Measurements from ENCODE around the gene LOXL1. TPM values are rescaled to one million over a fixed set of nuclear protein-coding genes. Genes with fewer than 3 reads are reported as not detected.

The LOXL1 gene
- total RNA-seq, 1 donor from 2014 or later = 16.6 TPM

DNA sequence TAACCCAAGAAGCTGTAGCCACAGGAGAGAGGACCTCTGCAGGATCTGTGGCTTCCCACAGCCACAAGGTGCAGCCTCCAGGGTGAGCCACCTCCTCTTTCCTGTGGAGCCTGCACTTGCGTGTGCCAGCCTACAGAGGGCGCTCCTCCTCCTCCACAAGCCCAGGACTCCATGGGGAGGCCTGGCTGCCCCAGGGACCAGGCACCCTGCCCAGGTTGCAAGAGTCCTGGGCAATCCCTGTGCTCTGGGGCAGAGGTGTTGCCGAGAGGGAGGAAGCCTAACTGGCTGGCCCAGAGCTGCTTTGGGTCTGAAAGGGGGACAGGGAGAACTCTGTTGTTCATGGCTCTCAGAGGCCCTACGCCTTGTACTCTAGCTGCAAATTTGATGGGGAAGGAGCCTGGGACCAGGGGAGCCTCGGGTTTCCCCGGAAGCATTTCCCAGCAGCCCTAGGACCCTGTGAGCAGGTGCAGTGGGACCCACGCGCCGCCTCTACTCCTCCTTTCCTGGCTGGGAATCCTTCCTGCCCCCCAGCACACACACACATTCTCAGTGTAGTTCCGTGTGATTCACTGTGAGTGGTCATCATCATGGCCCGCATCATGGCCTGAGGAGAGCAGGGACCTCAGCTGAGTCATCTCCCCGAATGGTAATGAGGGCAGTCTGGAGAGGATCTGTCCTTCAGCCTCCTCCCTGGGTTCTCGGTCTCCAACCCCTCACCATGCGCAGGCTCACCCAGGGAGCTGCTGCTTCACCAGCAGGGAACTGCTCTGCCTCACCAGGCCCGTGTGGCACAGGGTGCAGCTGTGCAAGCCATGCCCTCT, 28.6 kb upstream of the LOXL1 start:
- intact Hi-C loops (cut with DNase I) = no loop called here
- ATAC-seq (peak; percentile 53), DNase-seq (ENCODE audit: low spot score) (no peak)

DNA sequence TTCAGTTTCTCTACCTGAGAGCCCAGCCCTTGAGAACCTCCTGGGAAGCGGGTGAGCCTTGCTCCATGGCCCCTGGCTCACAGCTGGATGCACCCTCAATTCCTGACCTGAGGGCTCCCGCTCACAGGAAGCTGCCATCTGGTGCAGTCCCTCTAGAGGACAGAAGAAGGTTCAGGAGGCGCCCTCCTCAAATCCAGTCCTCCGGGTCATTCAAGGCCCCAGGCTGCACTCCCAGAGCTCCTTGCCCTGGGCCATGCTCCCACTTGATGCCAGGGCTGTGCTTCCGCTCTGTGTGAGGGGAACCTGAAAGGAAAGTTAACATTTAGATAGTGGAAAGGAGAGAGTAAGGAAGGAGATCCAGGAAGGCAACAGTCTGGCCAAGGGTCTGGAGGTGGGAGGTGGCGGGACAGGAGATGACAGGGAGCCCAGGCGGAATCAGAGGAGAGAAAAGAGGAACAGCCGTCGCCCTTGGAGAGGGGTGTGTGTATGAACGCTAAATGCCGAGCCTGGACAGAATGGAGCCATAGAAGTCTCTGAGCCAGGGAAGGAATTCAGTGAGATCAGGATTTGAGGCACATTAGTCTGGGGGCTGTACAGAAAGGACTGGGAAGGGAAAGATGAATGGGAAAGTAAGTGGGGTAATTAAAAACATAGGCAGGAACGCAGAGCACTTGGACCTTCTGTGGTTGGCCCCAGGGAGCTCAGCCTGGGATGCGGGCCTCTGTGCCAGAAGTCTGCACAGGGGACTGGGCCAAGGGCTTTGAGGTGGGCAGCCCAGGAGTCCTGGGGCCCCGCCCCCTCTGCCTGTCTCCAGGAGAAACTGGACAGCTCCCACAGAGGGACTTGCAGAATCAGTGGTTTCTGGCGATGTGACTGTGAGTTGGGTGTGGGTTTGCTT, 26.8 kb upstream of the LOXL1 start:
- ATAC-seq (no peak), DNase-seq (ENCODE audit: low spot score) (peak; percentile 35)
- intact Hi-C loops (cut with DNase I) = no loop called here

- intact Hi-C loops (cut with DNase I) = no loop called here
- ATAC-seq = no peak
- DNase-seq (ENCODE audit: low spot score) = no peak
Observed at GRCh38 chr15:73900095-73900712, 26.1 kb upstream of the LOXL1 start.

- intact Hi-C loops (cut with DNase I) = no loop called here
- ATAC-seq (no peak), DNase-seq (ENCODE audit: low spot score) (no peak)
Observed at GRCh38 chr15:73901126-73901810, 25.0 kb upstream of the LOXL1 start.

DNA sequence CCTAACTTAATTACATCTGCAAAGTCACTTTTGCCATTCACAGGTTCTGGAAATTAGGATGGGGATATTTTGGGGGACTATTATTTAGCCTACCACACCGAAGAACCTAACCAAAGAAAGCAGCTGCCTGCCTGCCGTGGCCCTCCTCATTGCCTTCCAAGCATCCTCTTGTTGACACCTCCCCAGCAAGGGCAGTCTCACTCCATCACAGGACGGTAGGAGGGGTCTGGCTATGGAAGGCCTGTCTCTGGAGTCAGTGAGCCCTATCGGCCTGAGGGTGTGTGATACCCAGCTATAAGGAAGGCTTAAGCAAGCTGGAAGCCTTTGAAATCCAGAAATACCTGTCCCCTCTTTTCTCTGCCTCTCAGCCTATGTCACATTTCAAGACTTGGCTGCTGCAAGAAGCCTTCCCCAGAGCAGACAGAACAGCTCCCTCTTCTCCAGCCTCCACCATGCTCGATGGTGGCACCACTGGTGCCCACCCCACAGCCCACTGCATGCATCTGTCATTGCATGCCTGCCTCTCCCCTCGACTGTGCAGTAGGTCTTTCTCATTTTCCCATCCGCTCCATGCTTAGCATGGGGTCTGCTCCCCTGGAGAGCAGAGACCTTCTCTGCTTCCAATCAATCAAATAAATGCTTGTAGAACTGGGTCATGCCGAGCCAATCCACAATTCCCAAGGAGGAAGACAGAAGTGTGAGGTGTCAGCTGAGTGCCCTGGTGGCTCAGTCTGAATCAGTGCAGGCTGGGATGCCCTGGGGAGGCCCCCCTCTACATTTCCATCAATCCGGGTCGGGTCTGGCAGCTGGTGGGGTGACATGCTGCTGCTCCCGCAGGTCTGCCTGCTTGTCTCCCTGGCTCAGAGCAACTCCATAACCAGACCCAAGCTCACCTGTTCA, 23.9 kb upstream of the LOXL1 start:
- DNase-seq (ENCODE audit: low spot score) = no peak

GRCh38 chr15:73904026-73904815, 22.0 kb upstream of the LOXL1 start:
- DNase-seq (ENCODE audit: low spot score) (no peak), ATAC-seq (no peak)
- intact Hi-C loops (cut with DNase I) = no loop called here

More for the DNA sequence above, 23.9 kb upstream of the LOXL1 start:
- intact Hi-C loops (cut with DNase I) = no loop called here
- ATAC-seq = no peak

GRCh38 chr15:73905225-73905827, 20.9 kb upstream of the LOXL1 start:
- ATAC-seq (no peak), DNase-seq (ENCODE audit: low spot score) (no peak)
- intact Hi-C loops (cut with DNase I) = no loop called here

GRCh38 chr15:73906346-73907034, 19.8 kb upstream of the LOXL1 start:
- intact Hi-C loops (cut with DNase I) = no loop called here
- ATAC-seq (no peak), DNase-seq (ENCODE audit: low spot score) (no peak)

GRCh38 chr15:73907035-73907408, 19.2 kb upstream of the LOXL1 start:
- intact Hi-C loops (cut with DNase I) = no loop called here
- DNase-seq (ENCODE audit: low spot score) (no peak), ATAC-seq (no peak)

GRCh38 chr15:73908030-73908821, 18.0 kb upstream of the LOXL1 start:
- ATAC-seq (peak; percentile 95), DNase-seq (ENCODE audit: low spot score) (peak; percentile 89)
- intact Hi-C loops (cut with DNase I) = no loop called here

DNA sequence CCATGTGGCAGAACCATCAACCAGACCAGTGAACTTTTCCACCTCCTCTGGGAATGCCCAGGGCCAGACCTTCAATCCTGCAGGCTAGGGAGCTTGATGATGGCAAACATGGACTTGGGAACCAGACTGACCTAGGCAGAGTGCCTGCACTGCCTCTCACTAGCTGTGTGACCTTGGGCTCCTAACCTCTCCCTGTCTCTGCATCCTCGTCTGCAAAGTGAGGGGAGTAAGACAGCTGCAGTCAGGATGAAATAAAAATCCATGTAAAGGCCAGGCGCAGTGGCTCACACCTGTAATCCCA, 17.5 kb upstream of the LOXL1 start:
- peak; percentile 31 for ATAC-seq
- intact Hi-C loops (cut with DNase I) = no loop called here
- no peak for DNase-seq (ENCODE audit: low spot score)

DNA sequence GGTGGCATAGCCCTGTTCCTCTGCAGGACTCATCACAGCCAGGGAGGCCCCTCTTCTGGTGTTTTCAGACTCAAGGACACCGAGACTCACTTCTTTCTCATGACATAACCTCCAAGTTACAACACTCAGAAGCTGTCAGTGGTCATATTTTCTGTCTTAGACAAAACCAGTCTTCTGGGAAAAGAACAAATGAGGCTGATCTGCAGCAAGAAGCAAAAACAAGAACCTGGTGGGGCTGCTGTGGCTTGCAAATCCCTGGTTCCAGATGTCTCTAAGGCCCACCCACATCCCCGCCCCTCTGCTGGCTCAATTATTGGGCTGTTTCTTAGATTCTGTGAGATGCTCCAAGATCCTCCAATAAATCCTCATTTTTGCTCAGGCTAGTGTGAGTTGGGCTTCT, 16.6 kb upstream of the LOXL1 start:
- DNase-seq (ENCODE audit: low spot score) (no peak), ATAC-seq (no peak)
- intact Hi-C loops (cut with DNase I) = no loop called here

GRCh38 chr15:73910522-73911303, 15.5 kb upstream of the LOXL1 start:
- ATAC-seq = no peak
- no peak for DNase-seq (ENCODE audit: low spot score)
- intact Hi-C loops (cut with DNase I) = no loop called here

GRCh38 chr15:73912030-73912596, 14.1 kb upstream of the LOXL1 start:
- DNase-seq (ENCODE audit: low spot score) = no peak
- intact Hi-C loops (cut with DNase I) = no loop called here

DNA sequence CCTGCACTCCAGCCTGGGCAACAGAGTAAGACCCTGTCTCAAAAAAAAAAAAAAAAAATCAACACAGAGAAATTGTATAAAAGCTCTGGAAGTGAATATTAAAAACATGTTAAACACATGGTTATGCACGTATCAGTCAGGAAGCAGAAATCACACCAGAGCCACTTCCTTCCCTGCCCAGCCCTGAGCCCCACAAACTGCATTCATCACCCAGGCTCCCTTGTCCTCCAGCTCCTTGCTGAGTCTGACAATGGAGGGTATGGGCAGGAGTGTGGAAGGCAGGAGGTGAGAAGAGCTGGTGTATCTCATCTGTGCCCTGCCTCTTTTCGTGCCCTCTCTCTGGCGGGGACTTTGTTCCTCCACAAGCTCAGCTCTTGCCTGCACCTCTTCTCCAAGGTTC, 12.1 kb upstream of the LOXL1 start:
- DNase-seq (ENCODE audit: low spot score) = no peak
- intact Hi-C loops (cut with DNase I) = no loop called here

More at GRCh38 chr15:73912030-73912596, 14.1 kb upstream of the LOXL1 start:
- ATAC-seq = no peak

More for the DNA sequence above, 12.1 kb upstream of the LOXL1 start:
- ATAC-seq = no peak
